NCI-H345 (cell line): Measurements from ENCODE around the gene CACNB4.
A peak's percentile ranks its signal among the peaks of the same experiment; 100 is the strongest.
"Not testable (repeated sequence)": the region's sequence is repeated elsewhere in the genome, so short reads cannot be mapped to it uniquely, and the experiment has no call there.

Experiments
- DNase-seq: peaks from one replicate; lab custom pipeline; 2025; lab: John Stamatoyannopoulos, UW

Gene CACNB4

GRCh38 chr2:151905963-151906632, 192.7 kb downstream of the CACNB4 start:
- DNase-seq = no peak

- DNase-seq = no peak
Measured at GRCh38 chr2:151904807-151905206, 194.0 kb downstream of the CACNB4 start.

- no peak for DNase-seq
Measured at GRCh38 chr2:151904021-151904420, 194.8 kb downstream of the CACNB4 start.

GRCh38 chr2:151902829-151903228, 196.0 kb downstream of the CACNB4 start:
- DNase-seq = no peak

GRCh38 chr2:151900331-151900730, 198.5 kb downstream of the CACNB4 start:
- no peak for DNase-seq

GRCh38 chr2:151899156-151899555, 199.7 kb downstream of the CACNB4 start:
- DNase-seq = no peak

GRCh38 chr2:151891566-151892194, 207.2 kb downstream of the CACNB4 start:
- DNase-seq = no peak

GRCh38 chr2:151887164-151887563, 211.7 kb downstream of the CACNB4 start:
- DNase-seq = no peak

- DNase-seq = peak; percentile 62
Measured at GRCh38 chr2:151886241-151886640, 212.6 kb downstream of the CACNB4 start.

- no peak for DNase-seq
Measured at GRCh38 chr2:151882786-151883445, 215.9 kb downstream of the CACNB4 start.

- DNase-seq = no peak
Measured at GRCh38 chr2:151881342-151881741, 217.5 kb downstream of the CACNB4 start.

- no peak for DNase-seq
Measured at GRCh38 chr2:151880586-151880985, 218.3 kb downstream of the CACNB4 start.

- no peak for DNase-seq
Measured at GRCh38 chr2:151878655-151879563, 219.9 kb downstream of the CACNB4 start.

- DNase-seq = no peak
Measured at GRCh38 chr2:151878204-151878603, 220.6 kb downstream of the CACNB4 start.

GRCh38 chr2:151875631-151876030, 223.2 kb downstream of the CACNB4 start:
- not testable (repeated sequence) for DNase-seq

GRCh38 chr2:151872463-151872862, 226.4 kb downstream of the CACNB4 start:
- no peak for DNase-seq

- DNase-seq = no peak
Measured at GRCh38 chr2:151869291-151869690, 229.6 kb downstream of the CACNB4 start.

- DNase-seq = peak; percentile 79
Measured at GRCh38 chr2:151862700-151863099, 236.1 kb downstream of the CACNB4 start.

- no peak for DNase-seq
Measured at GRCh38 chr2:151861174-151861573, 237.7 kb downstream of the CACNB4 start.

GRCh38 chr2:151860613-151861146, 238.2 kb downstream of the CACNB4 start:
- no peak for DNase-seq

- DNase-seq = no peak
Measured at GRCh38 chr2:151860210-151860609, 238.6 kb downstream of the CACNB4 start.

GRCh38 chr2:151857650-151858049, 241.2 kb downstream of the CACNB4 start:
- peak; percentile 1 for DNase-seq
